Omental fat pad (tissue), 4 donors: ENCODE measurements around the gene PDSS1. TPM values are rescaled to one million over a fixed set of nuclear protein-coding genes. Genes with fewer than 3 reads are reported as not detected.
"Not testable (repeated sequence)": the region's sequence is repeated elsewhere in the genome, so short reads cannot be mapped to it uniquely, and the experiment has no call there.

Source experiments
- ATAC-seq: fragments of 150-250 bp; one replicate; pipeline ENCODE4 v1.9.1; 2016; ENCODE audit warnings: mild to moderate bottlenecking, moderate library complexity; ENCODE audit not compliant: low FRiP score
- DNase-seq: peaks from one replicate; pipeline ENCODE4 v3.0.0-alpha.2; 2019; ENCODE audit warnings: low spot score
- total RNA-seq, 4 donors: library from RNA; depleted of rRNA; stranded (reverse); fragments of >200 nt; gene quantifications; one replicate each; pipeline ENCODE4 v1.1.0, GENCODE V29; 2016
- TF ChIP-seq, protein P1 (sequence below), 3 donors: fragments of 450-650 bp; IDR thresholded peaks; one replicate each; pipeline ENCODE4 v1.5.1; 2016 to 2017; ENCODE audit warnings: antibody characterized with exemption in 3 of 3, mild to moderate bottlenecking in 3 of 3, moderate library complexity in 2 of 3

Gene PDSS1, protein sequence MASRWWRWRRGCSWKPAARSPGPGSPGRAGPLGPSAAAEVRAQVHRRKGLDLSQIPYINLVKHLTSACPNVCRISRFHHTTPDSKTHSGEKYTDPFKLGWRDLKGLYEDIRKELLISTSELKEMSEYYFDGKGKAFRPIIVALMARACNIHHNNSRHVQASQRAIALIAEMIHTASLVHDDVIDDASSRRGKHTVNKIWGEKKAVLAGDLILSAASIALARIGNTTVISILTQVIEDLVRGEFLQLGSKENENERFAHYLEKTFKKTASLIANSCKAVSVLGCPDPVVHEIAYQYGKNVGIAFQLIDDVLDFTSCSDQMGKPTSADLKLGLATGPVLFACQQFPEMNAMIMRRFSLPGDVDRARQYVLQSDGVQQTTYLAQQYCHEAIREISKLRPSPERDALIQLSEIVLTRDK
- 10 to 100 TPM in 1 of 4 donors, 1 to 10 TPM in 3; 4.5 to 14.8 (median 5.0) TPM for total RNA-seq

DNA sequence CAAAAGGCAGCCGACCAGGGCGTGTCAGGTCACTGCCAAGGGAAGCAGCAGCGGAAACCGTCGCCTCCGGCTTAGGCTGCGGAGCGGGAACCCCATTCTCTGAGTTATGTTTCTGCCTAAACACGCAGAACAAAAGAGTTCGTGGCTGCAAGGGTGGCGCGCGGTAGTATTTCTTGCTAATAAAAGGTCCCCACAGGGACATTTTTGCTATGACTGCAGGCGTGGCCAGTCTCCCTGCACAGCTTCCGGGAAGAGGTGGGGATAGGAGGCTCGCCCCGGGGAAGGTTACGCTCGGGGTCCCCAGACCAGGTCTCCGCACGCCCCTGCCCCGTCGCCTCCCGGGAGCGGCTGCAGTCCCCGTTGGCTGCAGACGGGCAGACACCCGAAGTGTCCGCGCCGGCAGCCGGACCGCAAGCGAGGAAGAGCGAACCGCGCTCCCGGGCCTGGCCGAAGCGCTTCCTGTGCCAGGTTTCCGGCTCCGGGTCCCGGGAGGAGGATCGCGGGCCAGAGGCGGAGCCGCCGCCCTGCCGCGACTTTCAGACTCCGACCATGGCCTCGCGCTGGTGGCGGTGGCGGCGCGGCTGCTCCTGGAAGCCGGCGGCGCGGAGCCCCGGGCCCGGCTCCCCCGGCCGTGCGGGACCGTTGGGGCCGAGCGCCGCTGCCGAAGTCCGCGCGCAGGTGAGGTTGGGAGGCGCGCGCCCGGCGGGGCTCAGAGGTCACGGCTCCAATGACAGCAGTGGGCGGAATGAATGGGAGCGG, at the start of gene PDSS1:
TSS of gene PDSS1 (plus strand) at position 539 of the 759 bp plus-strand sequence. CDS start at position 550, 11 bp downstream.
- peak; percentile 87 for ATAC-seq
- DNase-seq = peak; percentile 34

DNA sequence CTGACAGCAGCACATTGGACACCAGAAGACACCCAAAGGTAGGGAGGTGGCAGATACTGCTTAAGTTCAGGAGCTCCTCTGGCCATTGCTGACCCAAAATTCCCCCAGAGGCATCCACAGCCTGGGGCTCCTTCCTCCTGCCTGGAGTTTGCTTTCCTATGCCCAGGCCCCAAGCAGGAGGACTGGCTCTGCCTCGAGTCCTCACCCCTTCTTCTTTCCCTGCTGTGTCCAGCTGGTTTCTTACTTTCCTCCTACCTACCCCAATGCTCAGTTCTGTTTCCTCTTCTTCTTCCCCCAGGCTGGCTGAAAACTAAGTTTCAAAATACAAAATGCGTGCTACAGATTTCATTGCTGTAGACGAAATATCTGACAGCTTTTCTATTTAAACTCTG, 49.3 kb upstream of the PDSS1 start:
- not testable (repeated sequence) for ATAC-seq

More for the DNA sequence above, at the start of gene PDSS1:
- TF ChIP-seq, protein P1, sequence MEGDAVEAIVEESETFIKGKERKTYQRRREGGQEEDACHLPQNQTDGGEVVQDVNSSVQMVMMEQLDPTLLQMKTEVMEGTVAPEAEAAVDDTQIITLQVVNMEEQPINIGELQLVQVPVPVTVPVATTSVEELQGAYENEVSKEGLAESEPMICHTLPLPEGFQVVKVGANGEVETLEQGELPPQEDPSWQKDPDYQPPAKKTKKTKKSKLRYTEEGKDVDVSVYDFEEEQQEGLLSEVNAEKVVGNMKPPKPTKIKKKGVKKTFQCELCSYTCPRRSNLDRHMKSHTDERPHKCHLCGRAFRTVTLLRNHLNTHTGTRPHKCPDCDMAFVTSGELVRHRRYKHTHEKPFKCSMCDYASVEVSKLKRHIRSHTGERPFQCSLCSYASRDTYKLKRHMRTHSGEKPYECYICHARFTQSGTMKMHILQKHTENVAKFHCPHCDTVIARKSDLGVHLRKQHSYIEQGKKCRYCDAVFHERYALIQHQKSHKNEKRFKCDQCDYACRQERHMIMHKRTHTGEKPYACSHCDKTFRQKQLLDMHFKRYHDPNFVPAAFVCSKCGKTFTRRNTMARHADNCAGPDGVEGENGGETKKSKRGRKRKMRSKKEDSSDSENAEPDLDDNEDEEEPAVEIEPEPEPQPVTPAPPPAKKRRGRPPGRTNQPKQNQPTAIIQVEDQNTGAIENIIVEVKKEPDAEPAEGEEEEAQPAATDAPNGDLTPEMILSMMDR (IDR thresholded peaks at IDR 0.05) = no peak

DNA sequence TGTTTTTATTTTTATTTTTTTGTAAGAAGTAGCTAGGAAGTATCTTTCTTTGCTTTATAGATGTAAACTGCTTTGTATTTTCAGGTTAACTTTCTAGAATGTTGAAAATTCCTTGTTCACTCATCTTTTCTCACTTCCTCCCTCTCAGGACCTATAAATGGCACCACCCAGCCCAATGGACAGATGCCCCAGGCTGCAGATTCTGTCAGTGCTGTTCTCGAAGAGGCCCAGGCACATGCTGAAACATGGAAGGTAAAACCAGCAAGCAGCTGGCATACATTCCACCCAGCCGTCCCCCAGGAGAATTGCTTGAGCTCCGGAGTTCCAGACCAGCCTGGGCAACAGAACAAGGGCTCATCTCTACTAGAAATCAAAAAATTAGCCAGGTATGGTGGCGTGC, 47.1 kb upstream of the PDSS1 start:
- DNase-seq (no peak), ATAC-seq (no peak)
- TF ChIP-seq, protein P1 (IDR thresholded peaks at IDR 0.05) = no peak

More for the DNA sequence above, 49.3 kb upstream of the PDSS1 start:
- not testable (repeated sequence) for DNase-seq

DNA sequence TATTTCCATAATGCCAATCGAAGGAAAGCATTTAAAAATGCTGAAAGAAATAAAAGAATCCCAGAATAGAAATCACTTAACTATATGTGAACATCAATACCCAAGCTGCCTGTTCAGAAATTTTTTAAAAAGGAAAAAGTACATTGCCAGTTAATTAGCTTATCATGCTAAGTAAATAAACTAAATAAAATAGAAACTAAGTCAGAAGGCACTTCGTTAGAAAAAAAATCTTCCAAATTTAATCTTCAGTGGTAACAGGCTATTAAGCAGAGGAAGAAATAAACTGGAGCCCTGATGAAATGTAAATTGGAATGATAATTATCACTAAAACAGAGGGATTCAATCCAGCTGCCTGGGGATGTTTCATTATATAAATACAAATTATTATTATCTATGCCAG, 46.0 kb upstream of the PDSS1 start:
- not testable (repeated sequence) for DNase-seq

DNA sequence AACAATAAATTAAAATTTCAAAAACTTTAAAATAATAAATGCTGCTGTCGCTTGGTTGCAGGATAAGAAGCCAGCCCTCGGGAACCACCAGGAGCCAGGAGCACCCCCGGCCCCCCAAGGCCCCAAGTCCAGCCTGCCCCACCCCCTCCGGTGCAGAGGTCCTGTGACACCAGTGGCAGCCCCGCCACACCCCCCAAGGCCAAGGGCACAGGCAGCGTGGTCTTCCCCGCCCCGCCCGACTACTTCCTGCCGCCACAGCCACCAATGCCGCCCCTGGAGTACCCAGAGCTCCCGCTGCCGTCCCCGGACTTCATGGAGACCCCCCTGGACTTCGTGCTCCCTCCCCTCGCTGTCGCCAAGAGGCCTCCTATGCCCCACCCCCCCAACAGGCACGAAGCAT, 44.5 kb upstream of the PDSS1 start:
- TF ChIP-seq, protein P1 (IDR thresholded peaks at IDR 0.05) = no peak
- ATAC-seq = no peak
- no peak for DNase-seq

More for the DNA sequence above, 46.0 kb upstream of the PDSS1 start:
- not testable (repeated sequence) for ATAC-seq

DNA sequence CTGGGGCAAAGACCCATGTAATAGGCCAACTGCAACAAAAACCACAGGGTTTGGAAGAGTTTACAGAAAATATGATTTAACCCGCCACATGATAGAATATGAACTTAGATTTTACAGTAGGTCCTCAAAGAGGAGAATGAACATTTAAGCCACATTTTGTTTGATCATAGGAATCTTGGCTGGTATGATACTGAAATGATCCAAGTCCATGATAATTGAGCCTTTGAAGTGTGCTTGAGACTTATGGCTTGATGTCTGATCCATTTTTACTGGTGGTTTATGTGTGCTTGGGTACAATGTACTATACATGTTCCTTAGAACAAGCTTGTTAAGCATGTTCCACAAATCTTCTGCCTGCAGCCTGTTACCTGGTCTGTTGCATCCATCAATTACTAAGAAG, 41.8 kb upstream of the PDSS1 start:
- TF ChIP-seq, protein P1 (IDR thresholded peaks at IDR 0.05) = no peak
- ATAC-seq (no peak), DNase-seq (no peak)

DNA sequence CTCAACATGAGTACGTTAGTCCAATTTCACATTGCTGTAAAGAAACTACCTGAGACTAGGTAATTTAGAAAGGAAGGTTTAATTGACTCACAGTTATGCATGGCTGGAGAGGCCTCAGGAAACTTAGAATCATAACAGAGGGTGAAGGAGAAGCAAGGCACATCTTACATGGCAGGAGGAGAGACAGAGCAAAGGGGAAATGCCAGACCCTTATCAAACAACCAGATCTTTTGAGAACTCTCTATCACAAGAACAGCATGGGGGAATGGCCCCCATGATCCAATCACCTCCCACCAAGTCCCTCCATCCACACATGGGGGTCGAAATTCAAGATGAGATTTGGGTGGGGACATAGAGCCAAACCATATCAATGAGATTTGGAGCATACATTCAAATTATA, 34.6 kb upstream of the PDSS1 start:
- TF ChIP-seq, protein P1 (IDR thresholded peaks at IDR 0.05) = no peak
- ATAC-seq = no peak
- DNase-seq = no peak
